Esophagus muscularis mucosa (tissue), 4 donors: ENCODE measurements around the gene ASAP3.
"Not testable (repeated sequence)": the region's sequence is repeated elsewhere in the genome, so short reads cannot be mapped to it uniquely, and the experiment has no call there.

Experiments
- CTCF ChIP-seq, 3 experiments: fragments of 200-600 bp in 2 of 3; fragments of 450-650 bp in 1 of 3; sonication (generic) in 2 of 3; IDR thresholded peaks; one replicate each; pipeline ENCODE4 v1.5.1; 2017 to 2019; ENCODE audit warnings: antibody characterized with exemption in 3 of 3, mild to moderate bottlenecking in 2 of 3, moderate library complexity in 1 of 3
- EP300 ChIP-seq: sonication (generic); formaldehyde crosslinking; IDR thresholded peaks from one replicate; pipeline ENCODE4 v1.6.1; 2017; ENCODE audit warnings: antibody characterized with exemption
- POLR2A ChIP-seq: fragments of 450-650 bp; IDR thresholded peaks from one replicate; pipeline ENCODE4 v1.6.1; 2017; ENCODE audit warnings: antibody characterized with exemption, moderate library complexity, mild to moderate bottlenecking, low read depth
- POLR2AphosphoS5 ChIP-seq, 2 donors: sonication (generic); formaldehyde crosslinking; IDR thresholded peaks; one replicate each; pipeline ENCODE4 v1.6.1; 2017; ENCODE audit warnings: antibody characterized with exemption in 2 of 2

DNA sequence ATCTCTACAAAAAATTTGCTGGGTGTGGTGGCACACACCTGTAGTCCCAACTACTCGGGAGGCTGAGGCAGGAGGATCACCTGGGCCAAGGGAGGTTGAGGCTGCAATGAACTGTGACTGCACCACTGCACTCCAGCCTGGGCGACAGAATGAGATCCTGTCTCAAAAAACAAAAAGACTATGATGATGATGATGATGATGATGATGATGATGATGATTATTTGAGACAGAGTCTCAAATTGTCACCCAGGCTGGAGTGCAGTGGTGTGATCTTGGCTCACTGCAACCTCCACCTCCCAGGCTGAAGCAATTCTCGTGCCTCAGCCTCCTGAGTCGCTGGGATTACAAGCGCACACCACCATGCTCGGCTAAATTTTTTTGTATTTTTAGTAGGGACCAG, 8.8 kb upstream of the ASAP3 start:
- not testable (repeated sequence) for TF ChIP-seq CTCF (IDR thresholded peaks at IDR 0.05); POLR2AphosphoS5 (IDR thresholded peaks at IDR 0.05); POLR2A; EP300
